Muscle layer of duodenum (tissue), 2 donors: Measurements from ENCODE around the gene DSG3.

Experiments
- H3K27ac ChIP-seq: one replicate; pipeline ENCODE4 v1.7.0; 2013; ENCODE audit warnings: mild to moderate bottlenecking, low read length
- H3K27me3 ChIP-seq: one replicate; pipeline ENCODE4 v1.7.0; 2013; ENCODE audit warnings: low read depth, mild to moderate bottlenecking, control low read depth, low read length
- H3K36me3 ChIP-seq, 2 donors: one replicate each; pipeline ENCODE4 v1.7.0; 2013; ENCODE audit warnings: low read length in 2 of 2, control low read depth in 1 of 2, mild to moderate bottlenecking in 1 of 2; ENCODE audit not compliant: insufficient read depth in 2 of 2, control insufficient read depth in 1 of 2
- H3K4me1 ChIP-seq, 2 donors: one replicate each; pipeline ENCODE4 v1.7.0; 2013; ENCODE audit warnings: low read length in 2 of 2, mild to moderate bottlenecking in 2 of 2, control low read depth in 1 of 2, moderate library complexity in 1 of 2; ENCODE audit not compliant: insufficient read depth in 2 of 2, control insufficient read depth in 1 of 2
- H3K4me3 ChIP-seq, 2 donors: one replicate each; pipeline ENCODE4 v1.7.0; 2013; ENCODE audit warnings: low read length in 2 of 2, low read depth in 1 of 2, mild to moderate bottlenecking in 1 of 2
- H3K9me3 ChIP-seq, 2 donors: one replicate each; pipeline ENCODE4 v1.7.0; 2013; ENCODE audit warnings: low read length in 2 of 2, control low read depth in 1 of 2, mild to moderate bottlenecking in 1 of 2; ENCODE audit not compliant: control insufficient read depth in 1 of 2
- donor health status: healthy.

Gene DSG3

GRCh38 chr18:31438402-31438801, 9.1 kb upstream of the DSG3 start:
- Histone ChIP-seq H3K9me3 (no peaks in the 10 kb centered on the region), H3K27me3 (no peaks in the 10 kb centered on the region), H3K4me3 (no peak overlapping the region), H3K36me3 (no peaks in the 10 kb centered on the region), H3K4me1 (no peaks in the 10 kb centered on the region), H3K27ac (no peak overlapping the region)

- no peak overlapping the region for H3K4me3 ChIP-seq
- no peaks in the 10 kb centered on the region for H3K36me3 ChIP-seq
- H3K27me3 ChIP-seq = no peaks in the 10 kb centered on the region
- no peaks in the 10 kb centered on the region for H3K4me1 ChIP-seq
- H3K9me3 ChIP-seq = no peaks in the 10 kb centered on the region
- H3K27ac ChIP-seq = no peak overlapping the region
Measured at GRCh38 chr18:31439807-31440325, 7.7 kb upstream of the DSG3 start.

GRCh38 chr18:31440787-31441186, 6.8 kb upstream of the DSG3 start:
- no peak overlapping the region for H3K27ac ChIP-seq
- no peaks in the 10 kb centered on the region for H3K27me3 ChIP-seq
- no peaks in the 10 kb centered on the region for H3K9me3 ChIP-seq
- H3K4me3 ChIP-seq = no peak overlapping the region
- H3K4me1 ChIP-seq = no peaks in the 10 kb centered on the region
- H3K36me3 ChIP-seq = no peaks in the 10 kb centered on the region

- no peak overlapping the region for H3K27ac ChIP-seq
Measured at GRCh38 chr18:31441493-31441892, 6.0 kb upstream of the DSG3 start.

GRCh38 chr18:31444142-31444541, 3.4 kb upstream of the DSG3 start:
- Histone ChIP-seq H3K27me3 (no peaks in the 10 kb centered on the region), H3K9me3 (no peaks in the 10 kb centered on the region), H3K36me3 (no peaks in the 10 kb centered on the region), H3K4me1 (no peaks in the 10 kb centered on the region), H3K27ac (no peak overlapping the region), H3K4me3 (no peak overlapping the region)

More at GRCh38 chr18:31441493-31441892, 6.0 kb upstream of the DSG3 start:
- no peak overlapping the region for H3K4me3 ChIP-seq
- no peaks in the 10 kb centered on the region for H3K4me1 ChIP-seq
- no peaks in the 10 kb centered on the region for H3K27me3 ChIP-seq
- no peaks in the 10 kb centered on the region for H3K9me3 ChIP-seq
- no peaks in the 10 kb centered on the region for H3K36me3 ChIP-seq

GRCh38 chr18:31445908-31446307, 1.6 kb upstream of the DSG3 start:
- H3K27ac ChIP-seq = no peak overlapping the region
- no peaks in the 10 kb centered on the region for H3K4me1 ChIP-seq
- H3K4me3 ChIP-seq = no peak overlapping the region
- H3K27me3 ChIP-seq = no peaks in the 10 kb centered on the region
- H3K9me3 ChIP-seq = no peaks in the 10 kb centered on the region
- no peaks in the 10 kb centered on the region for H3K36me3 ChIP-seq

- Histone ChIP-seq H3K36me3 (no peaks in the 10 kb centered on the region), H3K4me1 (no peaks in the 10 kb centered on the region), H3K27me3 (no peaks in the 10 kb centered on the region), H3K9me3 (no peaks in the 10 kb centered on the region), H3K27ac (no peak overlapping the region), H3K4me3 (no peak overlapping the region)
Measured at GRCh38 chr18:31446854-31447253, 687 bp upstream of the DSG3 start.

- no peaks in the 10 kb centered on the region for H3K9me3 ChIP-seq
- no peaks in the 10 kb centered on the region for H3K36me3 ChIP-seq
- no peak overlapping the region for H3K4me3 ChIP-seq
- H3K27me3 ChIP-seq = no peaks in the 10 kb centered on the region
- no peaks in the 10 kb centered on the region for H3K4me1 ChIP-seq
- H3K27ac ChIP-seq = no peak overlapping the region
Measured at GRCh38 chr18:31450409-31450808, 2.9 kb downstream of the DSG3 start.

GRCh38 chr18:31451625-31452024, 4.1 kb downstream of the DSG3 start:
- Histone ChIP-seq H3K36me3 (no peaks in the 10 kb centered on the region), H3K4me3 (no peak overlapping the region), H3K4me1 (no peaks in the 10 kb centered on the region), H3K9me3 (no peaks in the 10 kb centered on the region), H3K27me3 (no peaks in the 10 kb centered on the region), H3K27ac (no peak overlapping the region)

GRCh38 chr18:31454066-31454708, 6.6 kb downstream of the DSG3 start:
- Histone ChIP-seq H3K4me3 (no peak overlapping the region), H3K27me3 (no peaks in the 10 kb centered on the region), H3K27ac (no peak overlapping the region), H3K4me1 (no peaks in the 10 kb centered on the region), H3K9me3 (no peaks in the 10 kb centered on the region), H3K36me3 (no peaks in the 10 kb centered on the region)

GRCh38 chr18:31469629-31470028, 22.1 kb downstream of the DSG3 start:
- Histone ChIP-seq H3K4me3 (no peak overlapping the region), H3K36me3 (no peaks in the 10 kb centered on the region), H3K27ac (no peak overlapping the region), H3K27me3 (no peaks in the 10 kb centered on the region), H3K9me3 (no peaks in the 10 kb centered on the region), H3K4me1 (no peaks in the 10 kb centered on the region)

- Histone ChIP-seq H3K4me1 (no peaks in the 10 kb centered on the region), H3K27ac (no peak overlapping the region), H3K9me3 (no peaks in the 10 kb centered on the region), H3K27me3 (no peaks in the 10 kb centered on the region), H3K36me3 (no peaks in the 10 kb centered on the region), H3K4me3 (no peak overlapping the region)
Measured at GRCh38 chr18:31478688-31479087, 31.1 kb downstream of the DSG3 start.
